Osteoblast (primary cell): ENCODE data around the gene SUPT6H. TPM values are rescaled to one million over a fixed set of nuclear protein-coding genes. Genes with fewer than 3 reads are reported as not detected.

Experiments used
- DNase-seq: peaks from one replicate; pipeline ENCODE4 v3.0.0; 2011; ENCODE audit warnings: low spot score, mixed read lengths; ENCODE audit not compliant: insufficient read length; ENCODE audit errors: missing footprints
- H2AFZ ChIP-seq: 2 replicates; pipeline ENCODE4 v1.6.0; 2011; ENCODE audit warnings: mild to moderate bottlenecking, low read length
- H3K27ac ChIP-seq: 2 replicates; pipeline ENCODE4 v1.5.1; 2011; ENCODE audit warnings: mild to moderate bottlenecking, low read depth, low read length, moderate library complexity
- H3K27me3 ChIP-seq: 2 replicates; pipeline ENCODE4 v1.6.0; 2012; ENCODE audit warnings: mild to moderate bottlenecking, control low read depth, inconsistent platforms, low read length, moderate library complexity; ENCODE audit not compliant: insufficient read depth
- H3K36me3 ChIP-seq: 2 replicates; pipeline ENCODE4 v1.5.1; 2011; ENCODE audit warnings: mild to moderate bottlenecking, low read length, control low read depth, moderate library complexity; ENCODE audit not compliant: insufficient read depth
- H3K4me1 ChIP-seq: 2 replicates; pipeline ENCODE4 v1.5.1; 2011; ENCODE audit warnings: mild to moderate bottlenecking, low read length, control low read depth, moderate library complexity; ENCODE audit not compliant: insufficient read depth
- H3K4me2 ChIP-seq: 2 replicates; pipeline ENCODE4 v1.6.0; 2011; ENCODE audit warnings: mild to moderate bottlenecking, low read length; ENCODE audit not compliant: insufficient read depth
- H3K4me3 ChIP-seq: fragments of 200-600 bp; sonication (generic); 3 replicates; pipeline ENCODE4 v1.5.1; 2012; ENCODE audit warnings: mild to moderate bottlenecking, low read length, inconsistent platforms; ENCODE audit not compliant: insufficient read depth
- H3K79me2 ChIP-seq: 2 replicates; pipeline ENCODE4 v1.6.0; 2012; ENCODE audit warnings: mild to moderate bottlenecking, low read length, control low read depth, inconsistent platforms; ENCODE audit not compliant: insufficient read depth
- H3K9me3 ChIP-seq: 2 replicates; pipeline ENCODE4 v1.5.1; 2011; ENCODE audit warnings: low read depth, low read length, control low read depth
- H4K20me1 ChIP-seq: 2 replicates; pipeline ENCODE4 v1.6.0; 2012; ENCODE audit warnings: mild to moderate bottlenecking, low read length, control low read depth; ENCODE audit not compliant: insufficient read depth
- CTCF ChIP-seq: IDR thresholded peaks from 2 replicates; pipeline ENCODE4 v1.5.1; 2011; ENCODE audit warnings: mild to moderate bottlenecking, low read depth, low read length, moderate library complexity; ENCODE audit errors: extremely low read depth
- total RNA-seq: library from RNA; depleted of rRNA; stranded (reverse); fragments of >200 nt; gene quantifications from 2 replicates; pipeline ENCODE4 v1.2.3, GENCODE V29; 2012

The SUPT6H gene
- total RNA-seq, 1 donor, result 47.4 TPM

DNA sequence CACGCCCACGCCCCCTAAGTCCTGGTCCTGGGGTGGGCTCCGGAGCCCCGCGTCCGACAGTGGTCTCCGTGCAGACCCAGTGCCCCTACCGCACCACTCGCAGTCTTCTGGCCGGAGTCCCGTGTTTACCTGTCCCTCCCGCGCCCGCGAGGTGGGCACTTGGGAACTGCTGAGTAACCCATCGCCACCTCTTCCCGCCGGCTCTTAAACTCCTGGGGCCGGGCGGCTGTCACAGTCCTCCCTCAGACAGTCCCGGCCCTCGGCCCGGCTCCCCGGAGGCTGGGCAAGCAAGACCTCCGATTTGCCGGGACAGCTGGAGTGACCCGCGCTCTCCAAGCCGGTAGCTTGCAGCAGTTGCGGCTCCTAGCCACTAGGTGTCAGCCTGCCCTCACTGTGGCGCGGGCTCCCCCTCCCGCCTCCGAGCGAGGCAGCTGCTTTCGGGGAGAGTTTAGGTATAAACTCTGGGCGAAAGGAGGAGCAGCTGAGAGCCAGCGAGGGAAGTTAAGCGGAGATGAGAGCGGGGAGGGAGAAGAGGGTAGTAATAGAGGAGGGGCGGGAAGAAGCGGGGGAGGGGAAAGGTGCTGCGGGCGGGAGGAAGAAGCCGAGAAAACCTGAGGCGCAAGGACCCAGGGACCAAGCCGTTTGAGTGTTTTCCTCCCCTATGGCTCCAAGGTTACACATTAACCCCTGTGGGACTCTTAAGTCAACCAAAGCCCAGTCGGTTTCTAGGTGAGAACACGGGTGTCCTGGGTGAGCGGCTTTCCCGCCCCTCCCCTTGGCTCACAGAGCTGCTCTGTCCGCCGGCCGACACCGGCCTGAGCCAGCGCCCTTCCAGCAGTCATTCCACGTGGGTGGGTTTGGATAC lies 64.9 kb downstream of the SUPT6H start:
- TF ChIP-seq CTCF, result peak; percentile 97
- DNase-seq, result peak; percentile 98
- Histone ChIP-seq H3K4me3 (peak overlapping the region; percentile 79), H4K20me1 (peaks cover 25% of the 10 kb centered on the region), H3K36me3 (peaks cover 32% of the 10 kb centered on the region), H3K4me2 (peak overlapping the region; percentile 100), H3K79me2 (peaks cover 14% of the 10 kb centered on the region), H3K27ac (peak overlapping the region; percentile 51), H3K9me3 (no peaks in the 10 kb centered on the region), H3K27me3 (no peaks in the 10 kb centered on the region), H2AFZ (peak overlapping the region; percentile 89), H3K4me1 (peaks cover 33% of the 10 kb centered on the region)

DNA sequence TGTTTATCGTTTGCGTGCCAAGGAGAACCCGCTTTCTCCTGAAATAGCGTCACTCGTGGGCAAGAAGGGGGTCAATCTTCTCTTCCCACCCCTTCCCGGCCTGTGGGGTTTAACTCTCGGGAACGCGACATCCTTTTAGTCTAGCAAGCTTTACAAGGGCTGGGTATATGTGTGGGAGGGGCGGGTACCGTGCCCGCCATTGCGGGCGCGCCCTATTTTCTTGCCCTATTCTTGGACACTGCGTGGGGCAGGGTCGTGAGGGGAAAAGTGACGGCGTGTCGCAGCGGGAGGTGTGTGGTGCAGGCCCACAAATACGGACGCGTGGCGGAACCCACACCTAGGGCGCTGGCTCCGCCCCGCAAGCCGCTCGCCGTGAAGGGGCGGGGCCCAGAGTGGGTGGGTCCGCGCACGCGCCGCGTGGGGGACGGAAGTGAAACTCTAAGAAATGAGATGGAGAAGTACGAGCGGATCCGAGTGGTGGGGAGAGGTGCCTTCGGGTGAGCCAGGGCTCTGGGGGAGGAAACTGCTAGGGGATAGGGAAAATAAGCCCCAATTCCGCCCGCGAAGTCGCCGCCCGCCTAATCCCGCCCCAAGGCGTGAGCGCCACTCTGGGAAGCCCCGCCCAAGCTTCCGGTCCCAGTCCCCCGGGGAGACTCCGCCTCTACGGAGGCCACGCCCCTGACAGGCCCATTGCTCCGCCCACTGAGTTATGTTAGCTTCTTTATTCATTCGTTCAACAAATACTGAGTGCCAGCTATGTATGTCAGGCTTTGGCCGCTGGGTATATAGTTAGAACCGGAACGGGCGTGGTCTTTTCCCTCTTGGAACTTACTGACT lies 66.6 kb downstream of the SUPT6H start, which contains the start of gene NEK8:
Gene NEK8, plus strand, starts transcription at position 425 of the 837 bp plus-strand sequence. Its CDS starts 26 bp downstream, at position 451.
- Histone ChIP-seq H3K79me2 (no peaks in the 10 kb centered on the region), H3K4me1 (peaks cover 26% of the 10 kb centered on the region), H3K9me3 (no peaks in the 10 kb centered on the region), H3K4me2 (peak within 1 kb of the TSS; percentile 100), H3K4me3 (peak within 1 kb of the TSS; percentile 79), H3K27ac (peak within 1 kb of the TSS; percentile 77), H3K36me3 (peaks cover 15% of the 10 kb centered on the region), H3K27me3 (no peaks in the 10 kb centered on the region), H2AFZ (peak within 1 kb of the TSS; percentile 97), H4K20me1 (peaks cover 13% of the 10 kb centered on the region)
- peak; percentile 98 for DNase-seq
- TF ChIP-seq CTCF, result no peak

- Histone ChIP-seq H3K36me3 (peaks cover 1% of the 10 kb centered on the region), H2AFZ (no peak overlapping the region), H3K4me2 (no peak overlapping the region), H3K79me2 (no peaks in the 10 kb centered on the region), H3K27ac (no peak overlapping the region), H3K9me3 (no peaks in the 10 kb centered on the region), H3K4me3 (no peak overlapping the region), H3K4me1 (peaks cover 20% of the 10 kb centered on the region), H4K20me1 (peaks cover 3% of the 10 kb centered on the region), H3K27me3 (no peaks in the 10 kb centered on the region)
- TF ChIP-seq CTCF, result no peak
- DNase-seq, result no peak
Measured at GRCh38 chr17:28729950-28730330, 67.9 kb downstream of the SUPT6H start.
